WI38 (cell line): Measurements from ENCODE around the gene XBP1.
"Not testable (repeated sequence)": the region's sequence is repeated elsewhere in the genome, so short reads cannot be mapped to it uniquely, and the experiment has no call there.

Experiments
- H3K4me3 ChIP-seq: 2 replicates; pipeline ENCODE4 v1.5.1; 2011; ENCODE audit warnings: low read depth, mild to moderate bottlenecking, control low read depth, low read length
- TF ChIP-seq, protein P1 (sequence below): IDR thresholded peaks from 2 replicates; pipeline ENCODE4 v1.5.1; 2012; ENCODE audit warnings: low read depth, mild to moderate bottlenecking, control low read depth, low read length

XBP1 gene

DNA sequence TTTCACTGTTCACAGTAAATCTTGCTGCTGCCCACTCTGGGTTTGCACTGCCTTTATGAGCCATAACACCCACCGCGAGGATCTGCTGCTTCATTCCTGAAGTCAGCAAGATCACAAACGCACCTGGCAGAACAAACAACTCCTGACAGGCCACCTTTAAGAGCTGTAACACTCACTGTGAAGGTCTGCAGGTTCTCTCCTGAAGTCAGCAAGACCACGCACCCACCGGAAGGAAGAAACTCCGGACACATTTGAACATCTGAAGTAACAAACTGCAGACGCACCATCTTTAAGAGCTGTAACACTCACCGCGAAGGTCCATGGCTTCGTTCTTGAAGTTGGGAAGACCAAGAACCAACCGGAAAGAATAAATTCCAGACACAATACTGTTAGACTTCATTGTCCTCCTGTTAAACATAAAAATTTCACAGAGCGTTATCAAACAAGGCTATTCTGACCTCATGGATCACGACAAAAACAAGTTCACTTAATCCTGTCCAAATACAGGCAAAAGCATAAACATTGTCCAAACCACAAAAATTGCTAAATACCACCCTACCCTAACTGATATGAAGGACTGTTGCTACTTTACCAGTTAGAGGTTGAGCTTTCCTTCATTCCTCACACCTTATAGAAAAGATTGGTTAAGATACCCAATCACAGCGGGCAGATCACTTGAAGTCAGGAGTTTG lies 30.8 kb downstream of the XBP1 start:
- TF ChIP-seq, protein P1, sequence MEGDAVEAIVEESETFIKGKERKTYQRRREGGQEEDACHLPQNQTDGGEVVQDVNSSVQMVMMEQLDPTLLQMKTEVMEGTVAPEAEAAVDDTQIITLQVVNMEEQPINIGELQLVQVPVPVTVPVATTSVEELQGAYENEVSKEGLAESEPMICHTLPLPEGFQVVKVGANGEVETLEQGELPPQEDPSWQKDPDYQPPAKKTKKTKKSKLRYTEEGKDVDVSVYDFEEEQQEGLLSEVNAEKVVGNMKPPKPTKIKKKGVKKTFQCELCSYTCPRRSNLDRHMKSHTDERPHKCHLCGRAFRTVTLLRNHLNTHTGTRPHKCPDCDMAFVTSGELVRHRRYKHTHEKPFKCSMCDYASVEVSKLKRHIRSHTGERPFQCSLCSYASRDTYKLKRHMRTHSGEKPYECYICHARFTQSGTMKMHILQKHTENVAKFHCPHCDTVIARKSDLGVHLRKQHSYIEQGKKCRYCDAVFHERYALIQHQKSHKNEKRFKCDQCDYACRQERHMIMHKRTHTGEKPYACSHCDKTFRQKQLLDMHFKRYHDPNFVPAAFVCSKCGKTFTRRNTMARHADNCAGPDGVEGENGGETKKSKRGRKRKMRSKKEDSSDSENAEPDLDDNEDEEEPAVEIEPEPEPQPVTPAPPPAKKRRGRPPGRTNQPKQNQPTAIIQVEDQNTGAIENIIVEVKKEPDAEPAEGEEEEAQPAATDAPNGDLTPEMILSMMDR: no peak
- no peak overlapping the region for H3K4me3 ChIP-seq

GRCh38 chr22:28768701-28769393 lies 31.5 kb downstream of the XBP1 start:
- TF ChIP-seq, protein P1: no peak

DNA sequence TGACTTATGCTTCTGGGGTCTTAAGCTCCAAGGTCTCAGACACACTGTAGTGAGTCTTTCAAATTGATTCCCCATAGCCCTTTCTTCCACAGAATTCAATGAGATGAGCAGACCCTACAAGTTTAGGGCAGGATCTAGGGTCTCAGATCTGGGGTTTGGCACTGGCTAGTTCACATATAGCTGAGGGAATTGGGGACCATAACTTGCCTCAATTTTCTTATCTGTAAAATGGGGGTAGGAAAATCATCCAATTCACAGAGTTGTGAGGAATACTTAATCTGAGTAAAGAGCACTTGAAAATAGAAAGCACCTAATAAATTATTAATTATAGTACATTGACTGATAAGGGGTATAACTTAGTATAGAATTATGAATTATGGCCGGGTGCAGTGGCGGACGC lies 33.7 kb downstream of the XBP1 start:
- TF ChIP-seq, protein P1: no peak
- H3K4me3 ChIP-seq: no peak overlapping the region

More at GRCh38 chr22:28768701-28769393, 31.5 kb downstream of the XBP1 start:
- H3K4me3 ChIP-seq: no peak overlapping the region

- not testable (repeated sequence) for H3K4me3 ChIP-seq
Observed at GRCh38 chr22:28762000-28762399, 38.4 kb downstream of the XBP1 start.

GRCh38 chr22:28761449-28761755 lies 39.0 kb downstream of the XBP1 start:
- TF ChIP-seq, protein P1: no peak
- H3K4me3 ChIP-seq: no peak overlapping the region

DNA sequence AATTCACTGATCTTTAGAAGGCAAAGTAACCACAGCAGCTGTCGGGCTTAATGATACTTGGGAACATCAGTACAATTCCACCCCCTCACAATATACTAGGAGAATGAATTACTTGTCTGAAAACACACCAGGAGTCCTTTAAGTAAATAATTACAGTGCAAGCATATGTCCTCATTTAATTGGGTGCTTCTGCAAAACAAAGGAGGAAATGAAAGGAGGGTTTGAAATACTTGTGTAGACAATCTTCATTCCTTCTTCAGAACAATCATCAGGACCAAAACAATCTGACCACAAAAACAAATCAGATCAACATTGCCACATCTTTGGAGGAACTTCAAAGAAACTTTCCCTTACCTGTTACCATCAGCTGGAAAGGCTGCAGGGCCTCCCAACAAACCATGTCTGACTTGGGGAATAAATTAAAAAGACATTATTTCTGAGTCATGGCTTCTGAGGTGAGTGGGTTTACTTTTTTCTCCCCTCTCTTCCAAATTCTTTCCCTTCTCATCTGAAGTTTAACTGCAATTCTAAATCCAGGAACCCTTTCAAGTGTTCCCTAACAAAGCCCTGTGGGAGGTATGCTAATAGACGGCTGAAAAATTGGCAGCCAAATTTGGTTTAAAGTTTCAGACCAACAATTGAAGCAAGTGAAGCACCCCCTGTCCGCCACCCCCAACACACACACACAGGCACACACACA lies 40.4 kb downstream of the XBP1 start:
- no peak overlapping the region for H3K4me3 ChIP-seq
- TF ChIP-seq, protein P1: no peak

DNA sequence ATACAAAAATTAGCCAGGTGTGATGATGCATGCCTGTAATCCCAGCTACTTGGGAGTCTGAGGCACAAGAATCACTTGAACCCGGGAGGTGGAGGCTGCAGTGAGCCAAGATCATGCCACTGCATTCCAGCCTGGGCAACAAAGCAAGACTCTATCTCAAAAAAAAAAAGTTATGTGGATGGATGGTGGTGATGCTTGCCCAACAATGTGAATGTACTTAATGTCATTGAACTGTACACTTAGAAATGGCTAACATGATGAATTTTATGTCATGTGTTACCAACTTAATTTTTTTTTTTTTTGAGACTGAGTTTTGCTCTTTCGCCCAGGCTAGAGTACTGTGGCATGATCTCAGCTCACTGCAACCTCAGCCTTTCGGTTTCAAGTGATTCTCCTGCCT lies 45.9 kb downstream of the XBP1 start:
- H3K4me3 ChIP-seq: not testable (repeated sequence)

DNA sequence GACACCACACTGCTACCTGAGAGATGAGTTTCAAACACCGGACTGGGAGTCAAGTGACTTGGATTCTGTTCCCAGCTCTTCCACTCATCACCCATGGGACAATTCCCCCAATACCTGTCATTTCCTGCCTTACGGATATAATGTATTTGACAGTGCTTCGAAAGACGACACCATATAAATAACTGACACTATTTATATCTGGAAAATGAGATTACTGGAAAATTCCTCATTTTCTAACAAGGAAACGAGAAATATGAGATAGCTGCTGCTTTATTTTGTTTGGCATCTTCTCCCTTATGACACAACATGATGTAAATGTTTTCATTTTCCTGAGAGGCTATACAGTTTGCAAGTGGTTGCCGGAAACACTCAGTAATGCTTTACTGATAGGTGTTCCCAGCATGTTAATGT lies 49.9 kb downstream of the XBP1 start:
- TF ChIP-seq, protein P1: no peak
- no peak overlapping the region for H3K4me3 ChIP-seq
